Type B pancreatic cell (in vitro differentiated cells): ENCODE data around the gene NUDCD3. TPM values are rescaled to one million over a fixed set of nuclear protein-coding genes. Genes with fewer than 3 reads are reported as not detected.

Experiments
- DNase-seq: peaks from one replicate; pipeline ENCODE4 v3.0.0; 2021; ENCODE audit warnings: mixed read lengths; ENCODE audit not compliant: unreplicated experiment; ENCODE audit errors: extremely low spot score
- H3K27ac Mint-ChIP-seq: 2 replicates; pipeline ENCODE4 v1.8.0; 2021; ENCODE audit warnings: mild to moderate bottlenecking, mixed read lengths
- H3K27me3 Mint-ChIP-seq: 2 replicates; pipeline ENCODE4 v1.8.0; 2021; ENCODE audit warnings: mixed read lengths
- H3K36me3 Mint-ChIP-seq: 2 replicates; pipeline ENCODE4 v1.8.0; 2021; ENCODE audit warnings: mixed read lengths
- H3K4me1 Mint-ChIP-seq: one replicate; pipeline ENCODE4 v1.8.0; 2021; ENCODE audit warnings: mixed read lengths; ENCODE audit not compliant: unreplicated experiment
- H3K4me3 Mint-ChIP-seq: 2 replicates; pipeline ENCODE4 v1.8.0; 2021; ENCODE audit warnings: mild to moderate bottlenecking, mixed read lengths
- H3K9me3 Mint-ChIP-seq: 2 replicates; pipeline ENCODE4 v1.8.0; 2021; ENCODE audit warnings: mixed read lengths
- CTCF ChIP-seq: fragments of 200-600 bp; sonication (generic); conservative IDR thresholded peaks from 2 replicates; pipeline ENCODE4 v1.5.0; 2021; ENCODE audit warnings: antibody characterized with exemption, mild to moderate bottlenecking
- total RNA-seq: library from RNA; stranded (reverse); gene quantifications from 2 replicates; pipeline ENCODE4 v1.2.1, GENCODE V29; 2021; ENCODE audit warnings: low replicate concordance

NUDCD3 gene
- total RNA-seq, 1 donor from 2014 or later: 88.5 TPM

- Mint-ChIP-seq H3K36me3 (no peaks in the 10 kb centered on the region), H3K9me3 (peaks cover 5% of the 10 kb centered on the region), H3K4me3 (no peak overlapping the region), H3K27me3 (peaks cover 44% of the 10 kb centered on the region), H3K27ac (no peak overlapping the region), H3K4me1 (no peaks in the 10 kb centered on the region)
- TF ChIP-seq CTCF: no peak
- no peak for DNase-seq
Measured at GRCh38 chr7:44505595-44505994, 15.1 kb upstream of the NUDCD3 start.

- Mint-ChIP-seq H3K36me3 (no peaks in the 10 kb centered on the region), H3K27me3 (peaks cover 32% of the 10 kb centered on the region), H3K9me3 (no peaks in the 10 kb centered on the region), H3K27ac (no peak overlapping the region), H3K4me1 (no peaks in the 10 kb centered on the region), H3K4me3 (no peak overlapping the region)
- DNase-seq: no peak
- TF ChIP-seq CTCF: no peak
Measured at GRCh38 chr7:44498230-44498954, 7.9 kb upstream of the NUDCD3 start.

GRCh38 chr7:44497155-44498027 lies 6.9 kb upstream of the NUDCD3 start:
- Mint-ChIP-seq H3K9me3 (no peaks in the 10 kb centered on the region), H3K4me1 (no peaks in the 10 kb centered on the region)

GRCh38 chr7:44496385-44496784 lies 5.9 kb upstream of the NUDCD3 start:
- H3K4me1 Mint-ChIP-seq: peaks cover under 1% of the 10 kb centered on the region
- H3K36me3 Mint-ChIP-seq: no peaks in the 10 kb centered on the region
- DNase-seq: no peak
- no peak for TF ChIP-seq CTCF
- no peaks in the 10 kb centered on the region for H3K9me3 Mint-ChIP-seq
- H3K27me3 Mint-ChIP-seq: peaks cover 17% of the 10 kb centered on the region
- no peak overlapping the region for H3K4me3 Mint-ChIP-seq
- H3K27ac Mint-ChIP-seq: no peak overlapping the region

More at GRCh38 chr7:44497155-44498027, 6.9 kb upstream of the NUDCD3 start:
- Mint-ChIP-seq H3K27ac (no peak overlapping the region), H3K36me3 (no peaks in the 10 kb centered on the region), H3K4me3 (no peak overlapping the region), H3K27me3 (peaks cover 24% of the 10 kb centered on the region)
- TF ChIP-seq CTCF: no peak
- no peak for DNase-seq

GRCh38 chr7:44494960-44495359 lies 4.5 kb upstream of the NUDCD3 start:
- Mint-ChIP-seq H3K27me3 (peaks cover 17% of the 10 kb centered on the region), H3K36me3 (no peaks in the 10 kb centered on the region), H3K4me1 (peaks cover 9% of the 10 kb centered on the region), H3K9me3 (no peaks in the 10 kb centered on the region), H3K27ac (no peak overlapping the region), H3K4me3 (no peak overlapping the region)
- TF ChIP-seq CTCF: no peak
- no peak for DNase-seq
